NCI-H2081 (cell line): Measurements from ENCODE around the gene LIME1.
"Not testable (repeated sequence)": the region's sequence is repeated elsewhere in the genome, so short reads cannot be mapped to it uniquely, and the experiment has no call there.

ENCODE experiments used
- DNase-seq, 2 experiments: peaks; one replicate each; lab custom pipeline; 2025; lab: John Stamatoyannopoulos, UW

Gene LIME1

DNA sequence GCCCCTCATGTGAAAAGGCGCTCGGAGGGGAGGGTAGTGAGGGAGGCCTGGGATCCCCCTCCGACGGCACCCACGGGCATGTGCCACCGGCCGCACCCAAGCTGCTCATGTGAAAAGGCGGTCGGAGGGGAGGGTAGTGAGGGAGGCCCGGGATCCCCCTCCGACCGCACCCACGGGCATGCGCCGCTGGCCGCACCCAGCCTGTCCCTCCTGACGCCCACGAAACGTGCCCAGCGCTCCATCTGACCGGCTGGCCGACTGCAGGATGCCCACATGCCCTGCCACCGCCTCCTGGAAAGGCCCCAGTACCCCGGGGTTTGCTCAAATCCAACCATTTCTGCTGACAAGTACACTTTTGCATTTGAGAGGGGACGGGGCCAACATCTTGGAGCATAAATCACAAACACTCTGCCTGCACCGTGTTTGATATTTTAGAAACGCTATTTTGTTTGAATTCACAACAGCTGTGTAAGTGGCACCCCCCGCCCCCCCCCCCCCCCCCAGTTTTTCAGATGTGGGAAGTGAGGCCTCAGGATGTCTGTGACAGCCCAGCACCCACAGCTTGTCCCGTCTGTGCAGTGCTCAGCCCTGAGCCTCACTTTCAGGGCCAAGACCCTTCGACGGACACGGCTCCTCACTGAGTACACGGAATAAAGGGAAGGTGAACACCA lies 37.2 kb downstream of the LIME1 start:
- DNase-seq: no peak

- no peak for DNase-seq
Measured at GRCh38 chr20:63774306-63774705, 37.8 kb downstream of the LIME1 start.

- no peak for DNase-seq
Measured at GRCh38 chr20:63775096-63775978, 38.9 kb downstream of the LIME1 start.

DNA sequence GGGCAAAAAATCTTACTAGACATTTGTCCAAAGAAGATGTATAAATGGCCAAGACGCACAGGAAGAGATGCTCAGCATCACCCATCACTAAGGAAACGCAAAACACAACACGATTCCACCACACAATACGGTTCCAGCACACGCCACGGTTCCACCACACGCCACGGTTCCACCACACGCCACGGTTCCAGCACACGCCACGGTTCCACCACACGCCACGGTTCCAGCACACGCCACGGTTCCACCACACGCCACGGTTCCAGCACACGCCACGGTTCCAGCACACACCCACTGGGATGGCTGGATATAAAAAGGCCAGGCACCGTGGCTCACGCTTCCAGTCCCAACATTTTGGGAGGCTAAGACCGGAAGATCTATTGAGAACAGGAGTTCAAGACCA lies 40.4 kb downstream of the LIME1 start:
- not testable (repeated sequence) for DNase-seq

DNA sequence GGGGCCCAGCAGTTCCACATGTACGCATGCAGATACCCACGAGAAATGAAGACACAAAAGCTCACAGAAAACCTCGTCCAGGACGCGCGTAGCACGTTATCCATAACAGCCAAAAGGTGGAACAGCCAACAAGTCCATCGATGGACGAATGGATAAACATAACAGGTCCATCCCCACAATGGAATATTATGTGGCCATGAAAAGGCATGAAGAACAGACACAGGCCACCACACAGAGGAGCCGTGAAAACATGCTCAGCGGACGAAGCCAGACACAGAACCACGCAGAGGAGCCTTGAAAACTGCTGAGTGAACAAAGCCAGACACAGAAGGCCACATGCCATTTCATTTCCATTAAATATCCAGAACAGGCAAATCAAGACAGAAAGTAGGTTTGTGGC lies 41.1 kb downstream of the LIME1 start:
- DNase-seq: no peak

- DNase-seq: no peak
Measured at GRCh38 chr20:63778034-63778752, 41.7 kb downstream of the LIME1 start.

GRCh38 chr20:63778857-63779256 lies 42.4 kb downstream of the LIME1 start:
- DNase-seq: no peak

DNA sequence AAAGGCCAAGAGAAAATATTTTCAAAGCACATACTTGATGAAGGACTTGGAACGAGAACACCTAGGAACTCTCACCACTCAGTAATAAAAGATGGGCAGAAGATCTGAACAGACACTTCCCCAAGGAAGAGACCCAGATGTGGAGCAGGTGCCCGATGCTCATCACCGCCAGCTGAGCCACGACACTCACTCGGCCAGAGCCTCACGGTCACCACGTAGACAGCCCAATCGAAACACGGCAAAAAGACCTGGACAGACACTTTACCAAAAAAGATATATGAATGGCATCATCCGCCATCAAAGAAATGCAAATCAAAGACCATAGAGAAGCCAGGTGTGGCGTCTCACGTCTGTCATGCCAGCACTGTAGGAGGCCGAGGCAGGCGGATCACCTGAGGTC lies 44.7 kb downstream of the LIME1 start:
- no peak for DNase-seq

GRCh38 chr20:63782051-63782471 lies 45.6 kb downstream of the LIME1 start:
- DNase-seq: no peak

DNA sequence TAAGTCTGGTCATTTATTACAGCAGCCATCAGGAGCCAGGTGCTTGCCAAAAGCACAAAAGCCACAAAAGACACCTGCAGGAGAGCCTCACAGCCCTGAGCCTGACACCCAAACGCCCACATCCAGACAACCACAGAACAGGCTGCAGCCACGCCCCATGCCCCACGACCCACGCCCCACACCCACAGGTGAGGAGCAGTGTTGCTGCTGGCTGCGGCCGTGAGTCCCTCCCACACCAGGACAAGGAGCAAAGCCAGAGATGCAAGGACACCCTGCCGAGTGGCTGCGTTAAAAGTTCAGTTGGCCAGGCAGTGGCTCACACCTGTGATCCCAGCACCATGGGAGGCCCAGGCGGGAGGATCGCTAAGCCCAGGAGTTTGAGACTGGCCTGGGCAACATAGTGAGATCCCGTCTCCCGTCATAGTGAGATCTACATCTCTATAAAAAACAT lies 46.1 kb downstream of the LIME1 start:
- peak in 1 of 2 experiments; percentile 6 for DNase-seq

DNA sequence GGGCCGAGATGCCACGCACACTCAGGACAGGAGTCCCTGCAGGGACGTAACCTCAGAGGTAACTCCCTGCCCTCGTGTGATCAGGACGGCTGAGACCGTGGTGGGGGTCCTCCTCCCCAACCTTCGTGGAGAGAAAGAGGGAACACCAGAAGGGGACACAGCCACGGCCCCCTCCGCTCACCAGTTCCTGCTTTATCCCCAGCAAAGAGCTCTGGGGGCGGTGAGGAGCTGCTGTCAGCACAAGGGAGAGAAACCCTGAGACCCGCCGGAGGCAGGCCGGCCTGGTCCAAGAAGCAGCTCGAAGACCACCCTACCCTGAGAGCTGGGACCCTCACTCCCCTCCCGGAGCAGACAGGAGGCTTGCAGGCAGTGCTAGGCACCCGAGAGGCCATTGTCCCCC lies 47.5 kb downstream of the LIME1 start:
- DNase-seq: no peak

DNA sequence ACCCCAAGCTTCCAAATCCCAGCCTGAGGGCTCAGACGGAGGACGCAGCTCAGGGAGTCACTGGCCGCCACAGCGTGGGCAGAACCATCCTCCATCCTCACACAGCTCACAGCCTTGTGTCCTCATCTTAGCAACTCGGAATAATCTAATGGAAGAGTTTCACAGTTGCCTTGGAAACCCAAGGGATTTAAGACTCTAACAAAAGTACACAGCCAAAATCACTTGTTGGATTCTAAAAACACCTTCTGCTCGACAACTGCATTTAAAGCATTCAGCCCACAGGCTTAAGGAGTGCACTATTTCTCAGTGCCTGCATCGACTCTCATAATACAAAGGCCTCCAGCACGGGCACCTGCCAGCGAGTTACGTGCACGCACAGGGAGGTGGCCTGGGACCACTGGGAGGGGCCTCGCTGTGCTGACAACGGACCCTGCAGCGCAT lies 49.2 kb downstream of the LIME1 start:
- DNase-seq: no peak

DNA sequence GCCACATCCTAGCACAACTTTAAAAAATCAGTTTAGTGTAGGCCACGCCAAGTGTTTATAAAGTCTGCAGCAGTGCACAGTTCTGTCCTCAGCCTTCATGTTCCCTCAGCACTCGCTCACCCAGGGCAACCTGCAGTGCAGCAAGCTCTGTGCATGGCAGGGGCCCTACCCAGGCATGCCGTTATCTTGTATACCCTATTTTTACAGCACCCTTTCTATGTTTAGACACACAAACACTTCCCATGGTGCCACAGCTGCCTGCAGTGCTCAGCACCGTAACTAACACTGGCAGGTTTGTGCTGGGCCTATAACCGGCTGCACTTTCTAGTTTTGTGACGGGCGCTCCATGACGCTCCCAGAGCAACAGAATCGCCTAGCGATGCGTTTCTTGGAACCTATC lies 50.8 kb downstream of the LIME1 start:
- DNase-seq: peak in 1 of 2 experiments; percentile 11

DNA sequence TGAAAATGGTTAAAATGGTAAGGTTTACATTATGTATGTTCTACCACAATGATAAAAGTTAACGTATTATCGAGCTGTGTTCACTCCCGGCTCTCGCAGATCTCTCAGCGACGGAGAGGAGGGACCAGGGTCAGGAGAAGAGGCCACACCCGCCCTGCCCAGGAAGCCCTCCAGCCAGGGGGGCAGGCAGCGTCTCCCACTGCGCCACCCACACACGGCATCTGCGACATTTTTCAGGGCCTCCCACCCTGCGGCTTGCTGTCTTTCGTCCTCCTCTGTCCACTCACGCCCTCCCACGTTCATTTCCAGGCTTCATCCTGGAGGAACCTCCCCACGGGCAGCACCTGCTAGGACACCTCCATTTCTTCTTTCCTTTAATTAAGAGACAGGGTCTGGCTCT lies 51.3 kb downstream of the LIME1 start:
- no peak for DNase-seq
